B cell (primary cell): ENCODE results near the gene GPR150. TPM values are rescaled to one million over a fixed set of nuclear protein-coding genes. Genes with fewer than 3 reads are reported as not detected.

Source experiments
- ATAC-seq: fragments of 200-7000 bp; cut with Tn5 transposase; one replicate; pipeline ENCODE4 v1.10.0; 2021; ENCODE audit warnings: low read depth, mild to moderate bottlenecking, moderate number of reproducible peaks, moderate library complexity
- CTCF ChIA-PET: fragments of 350-600 bp; sonication (Branson Sonifier 250); formaldehyde crosslinking; loops from one replicate; lab custom pipeline; 2021; ENCODE audit warnings: antibody characterized with exemption, inconsistent platforms; lab: Charles Lee
- POLR2A ChIA-PET: fragments of 350-600 bp; sonication (Branson Sonifier 250); formaldehyde crosslinking; loops from one replicate; lab custom pipeline; 2021; ENCODE audit warnings: antibody characterized with exemption; lab: Charles Lee
- DNase-seq: peaks from one replicate; pipeline ENCODE4 v3.0.0; 2013
- H2AFZ ChIP-seq: 2 replicates; pipeline ENCODE4 v1.6.1; 2012; ENCODE audit warnings: mild to moderate bottlenecking, low read depth, low read length; ENCODE audit not compliant: insufficient read depth, poor library complexity, severe bottlenecking
- H3K27ac ChIP-seq, 2 donors: 1 replicate in 1 of 2; 2 replicates in 1 of 2; pipeline ENCODE4 v1.5.1; 2012 to 2013; ENCODE audit warnings: low read length in 2 of 2, mild to moderate bottlenecking in 2 of 2, moderate library complexity in 1 of 2
- H3K27me3 ChIP-seq, 4 experiments: fragments of 200-600 bp in 1 of 4; sonication (generic) in 1 of 4; replicated peaks in 1 of 4; 1 replicate in 2 of 4; 2 replicates in 2 of 4; pipeline versions ENCODE4 v1.6.1 to v1.7.0; 2013 to 2016; ENCODE audit warnings: low read length in 3 of 4, mild to moderate bottlenecking in 2 of 4, mixed read lengths in 1 of 4, moderate library complexity in 1 of 4; ENCODE audit not compliant: insufficient read depth in 4 of 4, control insufficient read depth in 3 of 4; ENCODE audit errors: control extremely low read depth in 1 of 4
- H3K36me3 ChIP-seq, 2 experiments: replicated peaks in 1 of 2; 1 replicate in 1 of 2; 2 replicates in 1 of 2; pipeline versions ENCODE4 v1.6.1 to v1.7.1; 2013; ENCODE audit warnings: low read length in 1 of 2; ENCODE audit not compliant: insufficient read depth in 2 of 2, control insufficient read depth in 1 of 2; ENCODE audit errors: control extremely low read depth in 1 of 2, extremely low read depth in 1 of 2
- H3K4me1 ChIP-seq, 2 donors: fragments of 200-600 bp in 1 of 2; sonication (generic) in 1 of 2; 1 replicate in 1 of 2; 2 replicates in 1 of 2; pipeline versions ENCODE4 v1.5.1 to v1.6.1; 2013 to 2017; ENCODE audit warnings: low read length in 2 of 2; ENCODE audit not compliant: control insufficient read depth in 2 of 2, insufficient read depth in 2 of 2
- H3K4me2 ChIP-seq: replicated peaks from 2 replicates; pipeline ENCODE3; 2012; ENCODE audit warnings: mild to moderate bottlenecking, low read depth, low read length; ENCODE audit not compliant: poor library complexity, severe bottlenecking
- H3K4me3 ChIP-seq, 5 experiments: fragments of 200-600 bp in 1 of 5; sonication (generic) in 1 of 5; 1 replicate in 3 of 5; 2 replicates in 2 of 5; pipeline versions ENCODE4 v1.5.1 to v1.7.0; 2011 to 2016; ENCODE audit warnings: low read length in 4 of 5, mild to moderate bottlenecking in 4 of 5, low read depth in 2 of 5, control low read depth in 1 of 5, moderate library complexity in 1 of 5; ENCODE audit not compliant: insufficient read depth in 1 of 5; ENCODE audit errors: control extremely low read depth in 1 of 5, extremely low read depth in 1 of 5
- H3K79me2 ChIP-seq: fragments of 200-600 bp; sonication (generic); one replicate; pipeline ENCODE4 v1.6.0; 2016; ENCODE audit warnings: low read length; ENCODE audit not compliant: control insufficient read depth, insufficient read depth
- H3K9ac ChIP-seq: fragments of 200-600 bp; sonication (generic); 2 replicates; pipeline ENCODE4 v1.6.1; 2017; ENCODE audit warnings: mild to moderate bottlenecking, low read length, moderate library complexity
- H3K9me3 ChIP-seq, 3 donors: one replicate each; pipeline versions ENCODE4 v1.6.1 to v1.7.1; 2013; ENCODE audit warnings: low read length in 2 of 3; ENCODE audit not compliant: control insufficient read depth in 2 of 3, insufficient read depth in 1 of 3; ENCODE audit errors: control extremely low read depth in 1 of 3
- H4K20me1 ChIP-seq: 2 replicates; pipeline ENCODE4 v1.6.0; 2012; ENCODE audit warnings: mild to moderate bottlenecking, low read length; ENCODE audit not compliant: insufficient read depth, control insufficient read depth, poor library complexity, severe bottlenecking
- H3K27ac Mint-ChIP-seq: one replicate; pipeline ENCODE4 v1.8.0; 2021; ENCODE audit warnings: mixed read lengths
- H3K27me3 Mint-ChIP-seq: one replicate; pipeline ENCODE4 v1.8.0; 2021; ENCODE audit warnings: mixed read lengths
- H3K4me1 Mint-ChIP-seq: one replicate; pipeline ENCODE4 v1.8.0; 2021; ENCODE audit warnings: mixed read lengths
- H3K4me3 Mint-ChIP-seq: one replicate; pipeline ENCODE4 v1.8.0; 2021; ENCODE audit warnings: mixed read lengths
- H3K9me3 Mint-ChIP-seq: one replicate; pipeline ENCODE4 v1.8.0; 2022; ENCODE audit warnings: mixed read lengths; ENCODE audit not compliant: insufficient read depth
- EZH2 ChIP-seq: IDR thresholded peaks from 2 replicates; pipeline ENCODE4 v1.6.1; 2012; ENCODE audit warnings: borderline replicate concordance, low read depth, mild to moderate bottlenecking, moderate library complexity, low read length; ENCODE audit not compliant: insufficient read depth, poor library complexity, severe bottlenecking
- WGBS: methylation state at CpG from one replicate; pipeline ENCODE4 v1.1.5; 2013; ENCODE audit warnings: missing lambda C conversion rate; ENCODE audit not compliant: insufficient coverage; 5-methylcytosine and 5-hydroxymethylcytosine counted together
- intact Hi-C: fragments of 100-400 bp; cut with micrococcal nuclease; formaldehyde crosslinking; loops from one replicate; pipeline ENCODE4 v1.10.0; 2022
- polyA plus RNA-seq: library from polyadenylated mRNA; depleted of rRNA; stranded (reverse); fragments of >200 nt; gene quantifications from 2 replicates; pipeline ENCODE4 v1.2.3, GENCODE V29; 2012
- total RNA-seq, 2 donors: library from RNA; stranded (reverse); fragments of 120-200 nt in 1 of 2; gene quantifications; 1 replicate in 1 of 2; 2 replicates in 1 of 2; pipeline versions ENCODE4 v1.2.3 to v1.2.4, GENCODE V29; 2013 to 2022
- TF ChIP-seq, protein P1 (sequence below): fragments of 200-600 bp; IDR thresholded peaks from one replicate; pipeline ENCODE4 v1.8.0; 2022; ENCODE audit warnings: antibody characterized with exemption, mild to moderate bottlenecking

Gene GPR150
- total and polyA plus RNA-seq, 2 donors (not counting 1 experiment from before 2014, with no cell fraction given), result 0.27 to 0.86 TPM

DNA sequence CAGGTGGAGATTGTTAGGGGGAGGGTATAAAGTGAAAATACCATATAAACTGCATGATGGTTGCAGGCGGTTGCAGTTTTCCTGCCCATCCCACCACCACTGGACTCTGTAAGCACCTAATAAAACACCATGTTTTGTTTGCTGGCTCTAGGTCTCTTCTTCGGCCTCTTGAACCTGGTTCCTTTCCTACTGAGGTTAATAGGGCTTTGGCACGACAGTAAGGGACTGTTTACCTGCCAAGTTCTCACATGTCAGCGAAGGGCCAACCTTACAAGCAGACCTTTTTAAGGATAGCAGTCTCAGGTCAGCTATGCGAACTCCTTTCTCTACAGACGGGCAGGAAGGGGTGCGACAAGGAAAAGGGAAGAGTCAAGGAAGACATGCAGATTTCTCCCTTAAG, 23.3 kb downstream of the GPR150 start:
- Histone ChIP-seq H3K9ac (no peak overlapping the region), H3K4me3 (no peak overlapping the region), H3K4me2 (no peak overlapping the region), H3K27me3 (no peaks in the 10 kb centered on the region), H3K9me3 (peaks cover 0 to 6% (median 0%) of the 10 kb centered on the region in 3 donors), H3K27ac (no peak overlapping the region), H3K4me1 (peaks cover 14 to 20% of the 10 kb centered on the region in 2 donors), H3K79me2 (no peaks in the 10 kb centered on the region), H2AFZ (no peak overlapping the region), H3K36me3 (no peaks in the 10 kb centered on the region), H4K20me1 (no peaks in the 10 kb centered on the region)
- WGBS, result 97% methylated on average over 6 of the region's 7 CpGs
- DNase-seq (no peak), ATAC-seq (no peak)
- no peaks in the 10 kb centered on the region for H3K9me3 Mint-ChIP-seq
- TF ChIP-seq, protein P1, sequence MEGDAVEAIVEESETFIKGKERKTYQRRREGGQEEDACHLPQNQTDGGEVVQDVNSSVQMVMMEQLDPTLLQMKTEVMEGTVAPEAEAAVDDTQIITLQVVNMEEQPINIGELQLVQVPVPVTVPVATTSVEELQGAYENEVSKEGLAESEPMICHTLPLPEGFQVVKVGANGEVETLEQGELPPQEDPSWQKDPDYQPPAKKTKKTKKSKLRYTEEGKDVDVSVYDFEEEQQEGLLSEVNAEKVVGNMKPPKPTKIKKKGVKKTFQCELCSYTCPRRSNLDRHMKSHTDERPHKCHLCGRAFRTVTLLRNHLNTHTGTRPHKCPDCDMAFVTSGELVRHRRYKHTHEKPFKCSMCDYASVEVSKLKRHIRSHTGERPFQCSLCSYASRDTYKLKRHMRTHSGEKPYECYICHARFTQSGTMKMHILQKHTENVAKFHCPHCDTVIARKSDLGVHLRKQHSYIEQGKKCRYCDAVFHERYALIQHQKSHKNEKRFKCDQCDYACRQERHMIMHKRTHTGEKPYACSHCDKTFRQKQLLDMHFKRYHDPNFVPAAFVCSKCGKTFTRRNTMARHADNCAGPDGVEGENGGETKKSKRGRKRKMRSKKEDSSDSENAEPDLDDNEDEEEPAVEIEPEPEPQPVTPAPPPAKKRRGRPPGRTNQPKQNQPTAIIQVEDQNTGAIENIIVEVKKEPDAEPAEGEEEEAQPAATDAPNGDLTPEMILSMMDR, result no peak
- no peak for TF ChIP-seq EZH2
- intact Hi-C loops, result loop anchor here (5.0 to 10.0 kb wide), 3 partner anchors 694 to 1542 kb away; partner anchors contain the start of gene RIOK2
- POLR2A ChIA-PET, result no interaction called here
- H3K27ac Mint-ChIP-seq, result no peak overlapping the region
- H3K27me3 Mint-ChIP-seq, result peaks cover 5% of the 10 kb centered on the region
- CTCF ChIA-PET, result interaction anchor here (0.7 to 7.7 kb wide), 9 partner anchors 8 to 959 kb away, joined by 3 to 127 read pairs (median 13); no protein-coding TSS in a partner anchor
- H3K4me1 Mint-ChIP-seq, result peaks cover 18% of the 10 kb centered on the region
- H3K4me3 Mint-ChIP-seq, result no peak overlapping the region

DNA sequence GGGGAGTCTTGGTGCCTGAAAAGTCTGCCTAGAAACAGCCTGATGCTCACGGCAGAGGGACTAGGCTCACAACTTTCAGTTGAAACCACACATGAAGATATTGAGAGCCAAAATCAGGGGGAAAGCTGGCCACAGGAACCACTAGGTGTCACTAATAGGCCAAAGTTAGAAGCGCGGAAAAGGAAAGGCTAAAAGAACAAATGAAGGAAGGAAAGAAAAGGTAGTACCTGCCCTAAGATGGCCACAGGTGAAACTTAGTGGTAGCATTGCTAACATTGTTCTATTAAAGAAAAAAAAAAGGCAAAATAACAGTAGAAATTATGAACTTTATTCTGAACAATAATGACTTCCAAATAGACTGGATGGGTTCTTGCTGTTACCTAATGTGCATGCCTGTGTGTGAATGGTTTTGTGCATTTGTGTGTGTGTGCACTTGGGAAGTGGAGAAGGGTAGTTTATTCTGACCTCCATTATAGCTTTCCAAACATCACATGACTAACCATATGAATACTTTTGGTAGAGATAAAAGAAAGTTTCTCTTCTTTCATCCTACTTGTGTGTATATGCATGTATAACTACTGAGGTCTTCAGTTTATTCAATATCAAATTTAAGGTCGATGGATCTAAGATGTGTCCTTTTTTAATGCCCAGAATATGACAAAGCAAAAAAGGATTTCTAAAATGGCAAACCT, 24.6 kb downstream of the GPR150 start:
- Histone ChIP-seq H3K4me1 (peaks cover 14 to 20% of the 10 kb centered on the region in 2 donors), H4K20me1 (no peaks in the 10 kb centered on the region), H3K9ac (no peak overlapping the region), H3K27me3 (no peaks in the 10 kb centered on the region), H3K9me3 (peaks cover 0 to 6% (median 0%) of the 10 kb centered on the region in 3 donors), H3K27ac (peak overlapping the region; percentile 9 to 48), H3K36me3 (no peaks in the 10 kb centered on the region), H3K4me3 (no peak overlapping the region), H2AFZ (peak overlapping the region; percentile 61), H3K79me2 (no peaks in the 10 kb centered on the region), H3K4me2 (peak overlapping the region; percentile 19)
- TF ChIP-seq EZH2, result no peak
- TF ChIP-seq, protein P1, result peak; percentile 82
- no peak for ATAC-seq
- Mint-ChIP-seq H3K9me3 (no peaks in the 10 kb centered on the region), H3K27me3 (no peaks in the 10 kb centered on the region), H3K27ac (peak overlapping the region; percentile 0), H3K4me1 (peaks cover 18% of the 10 kb centered on the region), H3K4me3 (no peak overlapping the region)
- peak; percentile 73 for DNase-seq
- ChIA-PET POLR2A (interaction anchor here (0.6 kb wide), 1 partner anchor 139 kb away, joined by 3 read pairs; no protein-coding TSS in a partner anchor), CTCF (interaction anchor here (0.7 to 7.7 kb wide), 18 partner anchors 10 to 955 kb away, joined by 3 to 127 read pairs (median 4); no protein-coding TSS in a partner anchor)
- intact Hi-C loops, result loop anchor here (1.0 to 10.0 kb wide), 8 partner anchors 20 to 1540 kb away; partner anchors contain the start of genes GLRX and RIOK2
- WGBS, result 6% methylated on average over 2 of the region's 4 CpGs
